ENCODE results near the gene PER2.
A peak's percentile ranks its signal among the peaks of the same experiment; 100 is the strongest.
"Not testable (repeated sequence)": the region's sequence is repeated elsewhere in the genome, so short reads cannot be mapped to it uniquely, and the experiment has no call there.

Gene PER2

GRCh38 chr2:238287737-238288649 is at the start of gene PER2:
TSS of gene PER2 (minus strand) at chr2:238288610. CDS start at chr2:238277936, 10,674 bp downstream.
- peak; percentile 82 for DNase-seq

- DNase-seq = no peak
Observed at GRCh38 chr2:238337846-238338245, 49.4 kb upstream of the PER2 start.

- no peak for DNase-seq
Observed at GRCh38 chr2:238336793-238337444, 48.5 kb upstream of the PER2 start.

- DNase-seq = no peak
Observed at GRCh38 chr2:238336151-238336550, 47.7 kb upstream of the PER2 start.

- not testable (repeated sequence) for DNase-seq
Observed at GRCh38 chr2:238335591-238335990, 47.2 kb upstream of the PER2 start.

- DNase-seq = no peak
Observed at GRCh38 chr2:238334885-238335284, 46.5 kb upstream of the PER2 start.

GRCh38 chr2:238331916-238332315 is 43.5 kb upstream of the PER2 start:
- no peak for DNase-seq

- DNase-seq = no peak
Observed at GRCh38 chr2:238330391-238330790, 42.0 kb upstream of the PER2 start.

- DNase-seq = no peak
Observed at GRCh38 chr2:238327751-238328150, 39.3 kb upstream of the PER2 start.

GRCh38 chr2:238326801-238327365 is 38.5 kb upstream of the PER2 start:
- DNase-seq = no peak

GRCh38 chr2:238325694-238326093 is 37.3 kb upstream of the PER2 start:
- no peak for DNase-seq

- DNase-seq = not testable (repeated sequence)
Observed at GRCh38 chr2:238324248-238324647, 35.8 kb upstream of the PER2 start.

GRCh38 chr2:238322001-238322411 is 33.6 kb upstream of the PER2 start:
- DNase-seq = no peak

- no peak for DNase-seq
Observed at GRCh38 chr2:238321467-238321866, 33.1 kb upstream of the PER2 start.

- DNase-seq = peak; percentile 3
Observed at GRCh38 chr2:238320648-238321281, 32.4 kb upstream of the PER2 start.

GRCh38 chr2:238320246-238320647 is 31.8 kb upstream of the PER2 start, which contains the start of gene TRAF3IP1:
TSS of gene TRAF3IP1 (plus strand) at chr2:238320518. CDS start at chr2:238320663, 145 bp downstream.
- peak; percentile 88 for DNase-seq

- no peak for DNase-seq
Observed at GRCh38 chr2:238315031-238315595, 26.7 kb upstream of the PER2 start.

- DNase-seq = no peak
Observed at GRCh38 chr2:238314576-238314975, 26.2 kb upstream of the PER2 start.

- no peak for DNase-seq
Observed at GRCh38 chr2:238313991-238314350, 25.6 kb upstream of the PER2 start.

- no peak for DNase-seq
Observed at GRCh38 chr2:238313289-238313990, 25.0 kb upstream of the PER2 start.

GRCh38 chr2:238310721-238311120 is 22.3 kb upstream of the PER2 start:
- not testable (repeated sequence) for DNase-seq

- no peak for DNase-seq
Observed at GRCh38 chr2:238308177-238308576, 19.8 kb upstream of the PER2 start.
